GM23338 (cell line): ENCODE data around the gene TCF7. TPM values are rescaled to one million over a fixed set of nuclear protein-coding genes. Genes with fewer than 3 reads are reported as not detected.

Experiments
- ATAC-seq: fragments of 200-7000 bp; cut with Tn5 transposase; 3 replicates; pipeline ENCODE4 v1.9.1; 2020
- DNase-seq: peaks from one replicate; pipeline ENCODE4 v3.0.0-alpha.2; 2015; ENCODE audit warnings: low spot score
- H2AFZ ChIP-seq: fragments of 200-600 bp; sonication (generic); 2 replicates; pipeline ENCODE4 v1.8.0; 2016; ENCODE audit warnings: antibody characterized with exemption, mild to moderate bottlenecking, moderate library complexity
- H3F3A ChIP-seq: fragments of 200-600 bp; sonication (generic); replicated peaks from 2 replicates; pipeline ENCODE4 v1.8.0; 2017; ENCODE audit warnings: antibody characterized with exemption, mixed run types, low read depth
- H3K27ac ChIP-seq: fragments of 200-600 bp; sonication (generic); 2 replicates; pipeline ENCODE4 v1.6.1; 2016; ENCODE audit warnings: low read depth
- H3K27me3 ChIP-seq: fragments of 200-600 bp; sonication (generic); 2 replicates; pipeline ENCODE4 v1.8.0; 2016; ENCODE audit warnings: mild to moderate bottlenecking, mixed run types, moderate library complexity; ENCODE audit not compliant: insufficient read depth
- H3K36me3 ChIP-seq: fragments of 200-600 bp; sonication (generic); 2 replicates; pipeline ENCODE4 v1.8.0; 2016; ENCODE audit warnings: mild to moderate bottlenecking; ENCODE audit not compliant: insufficient read depth
- H3K4me1 ChIP-seq: fragments of 200-600 bp; sonication (generic); 2 replicates; pipeline ENCODE4 v1.8.0; 2016; ENCODE audit warnings: mild to moderate bottlenecking, moderate library complexity; ENCODE audit not compliant: insufficient read depth
- H3K4me2 ChIP-seq: fragments of 200-600 bp; sonication (generic); 2 replicates; pipeline ENCODE4 v1.7.1; 2017; ENCODE audit warnings: mixed run types
- H3K4me3 ChIP-seq: fragments of 200-600 bp; sonication (generic); 2 replicates; pipeline ENCODE4 v1.6.1; 2016; ENCODE audit warnings: mixed run types
- H3K79me2 ChIP-seq: fragments of 200-600 bp; sonication (generic); replicated peaks from 2 replicates; pipeline ENCODE4 v1.8.0; 2017; ENCODE audit warnings: mild to moderate bottlenecking; ENCODE audit not compliant: insufficient read depth
- H3K9me2 ChIP-seq: fragments of 200-600 bp; sonication (generic); 2 replicates; pipeline ENCODE4 v1.8.0; 2017; ENCODE audit not compliant: insufficient read depth
- H4K20me1 ChIP-seq: fragments of 200-600 bp; sonication (generic); replicated peaks from 2 replicates; pipeline ENCODE4 v1.8.0; 2017; ENCODE audit warnings: mild to moderate bottlenecking; ENCODE audit not compliant: insufficient read depth
- H3K27ac Mint-ChIP-seq: 2 replicates; pipeline ENCODE4 v1.8.0; 2020; ENCODE audit warnings: inconsistent platforms, mild to moderate bottlenecking, moderate library complexity, mixed read lengths
- H3K27me3 Mint-ChIP-seq: 3 replicates; pipeline ENCODE4 v1.8.0; 2022; ENCODE audit warnings: low read depth, mild to moderate bottlenecking, moderate library complexity, mixed read lengths, inconsistent platforms; ENCODE audit not compliant: insufficient read depth, poor library complexity
- H3K36me3 Mint-ChIP-seq: 3 replicates; pipeline ENCODE4 v1.8.0; 2021; ENCODE audit warnings: low read depth, mild to moderate bottlenecking, inconsistent platforms, moderate library complexity, mixed read lengths
- H3K4me1 Mint-ChIP-seq: 3 replicates; pipeline ENCODE4 v1.8.0; 2020; ENCODE audit warnings: mild to moderate bottlenecking, inconsistent platforms, mixed read lengths
- H3K4me3 Mint-ChIP-seq: 3 replicates; pipeline ENCODE4 v1.8.0; 2021; ENCODE audit warnings: moderate library complexity, mild to moderate bottlenecking, inconsistent platforms, mixed read lengths
- H3K9me3 Mint-ChIP-seq: 3 replicates; pipeline ENCODE4 v1.8.0; 2020; ENCODE audit warnings: moderate library complexity, mild to moderate bottlenecking, inconsistent platforms, mixed read lengths
- EZH2 ChIP-seq: fragments of 200-600 bp; sonication (generic); IDR thresholded peaks from one replicate; pipeline ENCODE4 v1.8.0; 2017; ENCODE audit warnings: antibody characterized with exemption, mild to moderate bottlenecking, low read depth; ENCODE audit not compliant: unreplicated experiment
- EZH2phosphoT487 ChIP-seq: fragments of 200-600 bp; sonication (generic); IDR thresholded peaks from one replicate; pipeline ENCODE4 v1.8.1; 2018; ENCODE audit warnings: antibody characterized with exemption; ENCODE audit not compliant: unreplicated experiment
- NANOG ChIP-seq: IDR thresholded peaks from 2 replicates; pipeline ENCODE4 v1.6.1; 2016; ENCODE audit warnings: antibody characterized with exemption, borderline replicate concordance
- POLR2AphosphoS5 ChIP-seq: IDR thresholded peaks from 2 replicates; pipeline ENCODE4 v1.6.1; 2016; ENCODE audit warnings: antibody characterized with exemption, low read depth
- REST ChIP-seq: IDR thresholded peaks from one replicate; pipeline ENCODE4 v1.6.1; 2018; ENCODE audit warnings: antibody characterized with exemption; ENCODE audit not compliant: unreplicated experiment
- STAT1 ChIP-seq: IDR thresholded peaks from one replicate; pipeline ENCODE4 v1.6.1; 2016; ENCODE audit warnings: antibody characterized with exemption; ENCODE audit not compliant: unreplicated experiment
- ZNF114 ChIP-seq: fragments of 250-450 bp; sonication (Bioruptor Pico); IDR thresholded peaks from 2 replicates; pipeline ENCODE4 v1.5.0; 2020; ENCODE audit warnings: mild to moderate bottlenecking, moderate library complexity
- ZNF331 ChIP-seq: fragments of 250-450 bp; sonication (Bioruptor Pico); IDR thresholded peaks from 2 replicates; pipeline ENCODE4 v1.5.0; 2020; ENCODE audit warnings: low read depth, mild to moderate bottlenecking, moderate library complexity
- polyA plus RNA-seq: library from polyadenylated mRNA; unstranded; fragments of >200 nt; fragmentation: Nextera tagmentation; extraction: Ambion mirVana; gene quantifications from 2 replicates; pipeline ENCODE4 v1.2.1, GENCODE V29; 2016
- total RNA-seq: library from RNA; depleted of rRNA; stranded (reverse); fragments of >200 nt; shearing (Covaris generic); gene quantifications from 2 replicates; pipeline ENCODE4 v1.2.3, GENCODE V29; 2014
- TF ChIP-seq, protein P1 (sequence below): fragments of 250-450 bp; sonication (Bioruptor Pico); IDR thresholded peaks from 2 replicates; pipeline ENCODE4 v1.5.0; 2020; ENCODE audit warnings: mild to moderate bottlenecking, moderate library complexity
- TF ChIP-seq, protein P2 (sequence below): IDR thresholded peaks from 2 replicates; pipeline ENCODE4 v1.6.1; 2016; ENCODE audit warnings: antibody characterized with exemption
- TF ChIP-seq, protein P3 (sequence below), 2 experiments: fragments of 200-600 bp in 1 of 2; sonication (generic) in 1 of 2; conservative IDR thresholded peaks; 2 replicates each; pipeline versions ENCODE4 v1.5.1 to v1.6.1; 2016 to 2017; ENCODE audit warnings: antibody characterized with exemption in 2 of 2, low read depth in 2 of 2, mild to moderate bottlenecking in 2 of 2, moderate library complexity in 1 of 2

TCF7 gene
- total and polyA plus RNA-seq, 2 experiments from 2014 or later, result 5.6 to 8.1 TPM

DNA sequence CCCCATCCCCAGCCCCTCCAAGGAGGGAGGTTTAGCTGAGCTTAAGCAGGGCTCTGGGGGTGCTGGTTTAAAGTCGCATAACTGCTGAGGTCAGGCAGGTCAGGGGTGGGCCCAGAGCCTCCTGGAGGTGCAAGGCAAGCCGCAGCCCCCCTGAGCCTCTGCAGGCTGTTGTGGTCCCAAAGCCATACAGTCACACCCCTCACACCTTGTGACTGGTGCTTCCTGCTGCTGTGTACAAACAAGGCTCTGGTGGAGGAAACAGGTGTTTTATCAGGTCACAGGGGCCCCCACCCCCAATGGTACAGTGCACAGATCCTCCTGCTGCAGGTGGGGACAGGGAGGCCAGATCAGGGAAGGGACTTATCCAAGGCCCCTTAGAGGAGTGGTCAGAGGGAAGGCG lies 8.0 kb downstream of the TCF7 start:
- Histone ChIP-seq H3K36me3 (no peaks in the 10 kb centered on the region), H3K27me3 (no peaks in the 10 kb centered on the region), H3K27ac (no peak overlapping the region), H3K4me2 (no peak overlapping the region), H4K20me1 (peaks cover 5% of the 10 kb centered on the region; the same call in 1 of the 2 replicates), H3K4me1 (no peaks in the 10 kb centered on the region), H2AFZ (no peak overlapping the region), H3K9me2 (no peaks in the 10 kb centered on the region), H3K4me3 (no peak overlapping the region), H3F3A (no peaks in the 10 kb centered on the region), H3K79me2 (no peaks in the 10 kb centered on the region)
- Mint-ChIP-seq H3K27me3 (peaks cover 14% of the 10 kb centered on the region), H3K36me3 (no peaks in the 10 kb centered on the region; the same call in 2 of the 3 replicates), H3K4me3 (no peak overlapping the region), H3K9me3 (no peaks in the 10 kb centered on the region), H3K4me1 (no peaks in the 10 kb centered on the region), H3K27ac (no peak overlapping the region)
- TF ChIP-seq NANOG, result no peak
- no peak for TF ChIP-seq ZNF331 (CRISPR knock-in tag)
- TF ChIP-seq, protein P1, sequence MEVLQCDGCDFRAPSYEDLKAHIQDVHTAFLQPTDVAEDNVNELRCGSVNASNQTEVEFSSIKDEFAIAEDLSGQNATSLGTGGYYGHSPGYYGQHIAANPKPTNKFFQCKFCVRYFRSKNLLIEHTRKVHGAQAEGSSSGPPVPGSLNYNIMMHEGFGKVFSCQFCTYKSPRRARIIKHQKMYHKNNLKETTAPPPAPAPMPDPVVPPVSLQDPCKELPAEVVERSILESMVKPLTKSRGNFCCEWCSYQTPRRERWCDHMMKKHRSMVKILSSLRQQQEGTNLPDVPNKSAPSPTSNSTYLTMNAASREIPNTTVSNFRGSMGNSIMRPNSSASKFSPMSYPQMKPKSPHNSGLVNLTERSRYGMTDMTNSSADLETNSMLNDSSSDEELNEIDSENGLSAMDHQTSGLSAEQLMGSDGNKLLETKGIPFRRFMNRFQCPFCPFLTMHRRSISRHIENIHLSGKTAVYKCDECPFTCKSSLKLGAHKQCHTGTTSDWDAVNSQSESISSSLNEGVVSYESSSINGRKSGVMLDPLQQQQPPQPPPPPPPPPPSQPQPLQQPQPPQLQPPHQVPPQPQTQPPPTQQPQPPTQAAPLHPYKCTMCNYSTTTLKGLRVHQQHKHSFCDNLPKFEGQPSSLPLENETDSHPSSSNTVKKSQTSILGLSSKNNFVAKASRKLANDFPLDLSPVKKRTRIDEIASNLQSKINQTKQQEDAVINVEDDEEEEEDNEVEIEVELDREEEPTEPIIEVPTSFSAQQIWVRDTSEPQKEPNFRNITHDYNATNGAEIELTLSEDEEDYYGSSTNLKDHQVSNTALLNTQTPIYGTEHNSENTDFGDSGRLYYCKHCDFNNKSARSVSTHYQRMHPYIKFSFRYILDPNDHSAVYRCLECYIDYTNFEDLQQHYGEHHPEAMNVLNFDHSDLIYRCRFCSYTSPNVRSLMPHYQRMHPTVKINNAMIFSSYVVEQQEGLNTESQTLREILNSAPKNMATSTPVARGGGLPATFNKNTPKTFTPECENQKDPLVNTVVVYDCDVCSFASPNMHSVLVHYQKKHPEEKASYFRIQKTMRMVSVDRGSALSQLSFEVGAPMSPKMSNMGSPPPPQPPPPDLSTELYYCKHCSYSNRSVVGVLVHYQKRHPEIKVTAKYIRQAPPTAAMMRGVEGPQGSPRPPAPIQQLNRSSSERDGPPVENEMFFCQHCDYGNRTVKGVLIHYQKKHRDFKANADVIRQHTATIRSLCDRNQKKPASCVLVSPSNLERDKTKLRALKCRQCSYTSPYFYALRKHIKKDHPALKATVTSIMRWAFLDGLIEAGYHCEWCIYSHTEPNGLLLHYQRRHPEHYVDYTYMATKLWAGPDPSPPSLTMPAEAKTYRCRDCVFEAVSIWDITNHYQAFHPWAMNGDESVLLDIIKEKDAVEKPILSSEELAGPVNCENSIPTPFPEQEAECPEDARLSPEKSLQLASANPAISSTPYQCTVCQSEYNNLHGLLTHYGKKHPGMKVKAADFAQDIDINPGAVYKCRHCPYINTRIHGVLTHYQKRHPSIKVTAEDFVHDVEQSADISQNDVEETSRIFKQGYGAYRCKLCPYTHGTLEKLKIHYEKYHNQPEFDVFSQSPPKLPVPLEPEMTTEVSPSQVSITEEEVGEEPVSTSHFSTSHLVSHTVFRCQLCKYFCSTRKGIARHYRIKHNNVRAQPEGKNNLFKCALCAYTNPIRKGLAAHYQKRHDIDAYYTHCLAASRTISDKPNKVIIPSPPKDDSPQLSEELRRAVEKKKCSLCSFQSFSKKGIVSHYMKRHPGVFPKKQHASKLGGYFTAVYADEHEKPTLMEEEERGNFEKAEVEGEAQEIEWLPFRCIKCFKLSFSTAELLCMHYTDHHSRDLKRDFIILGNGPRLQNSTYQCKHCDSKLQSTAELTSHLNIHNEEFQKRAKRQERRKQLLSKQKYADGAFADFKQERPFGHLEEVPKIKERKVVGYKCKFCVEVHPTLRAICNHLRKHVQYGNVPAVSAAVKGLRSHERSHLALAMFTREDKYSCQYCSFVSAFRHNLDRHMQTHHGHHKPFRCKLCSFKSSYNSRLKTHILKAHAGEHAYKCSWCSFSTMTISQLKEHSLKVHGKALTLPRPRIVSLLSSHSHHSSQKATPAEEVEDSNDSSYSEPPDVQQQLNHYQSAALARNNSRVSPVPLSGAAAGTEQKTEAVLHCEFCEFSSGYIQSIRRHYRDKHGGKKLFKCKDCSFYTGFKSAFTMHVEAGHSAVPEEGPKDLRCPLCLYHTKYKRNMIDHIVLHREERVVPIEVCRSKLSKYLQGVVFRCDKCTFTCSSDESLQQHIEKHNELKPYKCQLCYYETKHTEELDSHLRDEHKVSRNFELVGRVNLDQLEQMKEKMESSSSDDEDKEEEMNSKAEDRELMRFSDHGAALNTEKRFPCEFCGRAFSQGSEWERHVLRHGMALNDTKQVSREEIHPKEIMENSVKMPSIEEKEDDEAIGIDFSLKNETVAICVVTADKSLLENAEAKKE (CRISPR knock-in tag), result no peak
- no peak for TF ChIP-seq EZH2phosphoT487
- no peak for TF ChIP-seq EZH2
- no peak for TF ChIP-seq REST
- TF ChIP-seq, protein P2, sequence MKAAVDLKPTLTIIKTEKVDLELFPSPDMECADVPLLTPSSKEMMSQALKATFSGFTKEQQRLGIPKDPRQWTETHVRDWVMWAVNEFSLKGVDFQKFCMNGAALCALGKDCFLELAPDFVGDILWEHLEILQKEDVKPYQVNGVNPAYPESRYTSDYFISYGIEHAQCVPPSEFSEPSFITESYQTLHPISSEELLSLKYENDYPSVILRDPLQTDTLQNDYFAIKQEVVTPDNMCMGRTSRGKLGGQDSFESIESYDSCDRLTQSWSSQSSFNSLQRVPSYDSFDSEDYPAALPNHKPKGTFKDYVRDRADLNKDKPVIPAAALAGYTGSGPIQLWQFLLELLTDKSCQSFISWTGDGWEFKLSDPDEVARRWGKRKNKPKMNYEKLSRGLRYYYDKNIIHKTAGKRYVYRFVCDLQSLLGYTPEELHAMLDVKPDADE, result no peak
- TF ChIP-seq STAT1, result no peak
- TF ChIP-seq POLR2AphosphoS5, result no peak
- TF ChIP-seq, protein P3, sequence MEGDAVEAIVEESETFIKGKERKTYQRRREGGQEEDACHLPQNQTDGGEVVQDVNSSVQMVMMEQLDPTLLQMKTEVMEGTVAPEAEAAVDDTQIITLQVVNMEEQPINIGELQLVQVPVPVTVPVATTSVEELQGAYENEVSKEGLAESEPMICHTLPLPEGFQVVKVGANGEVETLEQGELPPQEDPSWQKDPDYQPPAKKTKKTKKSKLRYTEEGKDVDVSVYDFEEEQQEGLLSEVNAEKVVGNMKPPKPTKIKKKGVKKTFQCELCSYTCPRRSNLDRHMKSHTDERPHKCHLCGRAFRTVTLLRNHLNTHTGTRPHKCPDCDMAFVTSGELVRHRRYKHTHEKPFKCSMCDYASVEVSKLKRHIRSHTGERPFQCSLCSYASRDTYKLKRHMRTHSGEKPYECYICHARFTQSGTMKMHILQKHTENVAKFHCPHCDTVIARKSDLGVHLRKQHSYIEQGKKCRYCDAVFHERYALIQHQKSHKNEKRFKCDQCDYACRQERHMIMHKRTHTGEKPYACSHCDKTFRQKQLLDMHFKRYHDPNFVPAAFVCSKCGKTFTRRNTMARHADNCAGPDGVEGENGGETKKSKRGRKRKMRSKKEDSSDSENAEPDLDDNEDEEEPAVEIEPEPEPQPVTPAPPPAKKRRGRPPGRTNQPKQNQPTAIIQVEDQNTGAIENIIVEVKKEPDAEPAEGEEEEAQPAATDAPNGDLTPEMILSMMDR (conservative IDR thresholded peaks at IDR 0.05; ENCODE audit: low read depth in 2 of 2), result no peak
- TF ChIP-seq ZNF114 (CRISPR knock-in tag), result no peak
- ATAC-seq, result no peak
- no peak for DNase-seq
